WI38 (cell line): ENCODE measurements around the gene PRR5L.
A peak's percentile ranks its signal among the peaks of the same experiment; 100 is the strongest.
"Not testable (repeated sequence)": the region's sequence is repeated elsewhere in the genome, so short reads cannot be mapped to it uniquely, and the experiment has no call there.

Experiments
- H3K4me3 ChIP-seq: 2 replicates; pipeline ENCODE4 v1.5.1; 2011; ENCODE audit warnings: low read depth, mild to moderate bottlenecking, control low read depth, low read length
- CTCF ChIP-seq: IDR thresholded peaks from 2 replicates; pipeline ENCODE4 v1.5.1; 2012; ENCODE audit warnings: low read depth, mild to moderate bottlenecking, control low read depth, low read length

PRR5L gene

GRCh38 chr11:36478700-36479329 lies 182.7 kb downstream of the PRR5L start:
- TF ChIP-seq CTCF: peak; percentile 47
- H3K4me3 ChIP-seq: no peak overlapping the region

- TF ChIP-seq CTCF: no peak
- no peak overlapping the region for H3K4me3 ChIP-seq
Measured at GRCh38 chr11:36480833-36481232, 184.7 kb downstream of the PRR5L start.

DNA sequence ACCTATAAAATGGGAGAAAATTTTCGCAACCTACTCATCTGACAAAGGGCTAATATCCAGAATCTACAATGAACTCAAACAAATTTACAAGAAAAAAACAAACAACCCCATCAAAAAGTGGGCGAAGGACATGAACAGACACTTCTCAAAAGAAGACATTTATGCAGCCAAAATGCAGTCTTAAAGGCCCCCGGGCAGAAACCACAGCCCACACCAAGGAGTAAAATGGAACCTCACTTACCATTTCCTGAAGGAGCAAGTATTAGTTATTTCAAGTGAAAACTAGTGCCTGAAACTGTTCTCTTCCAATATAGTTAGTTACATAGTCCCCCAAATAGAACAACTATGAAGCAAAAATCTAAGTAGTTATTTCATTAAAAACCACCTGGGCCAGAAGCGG lies 187.0 kb downstream of the PRR5L start:
- H3K4me3 ChIP-seq: not testable (repeated sequence)

GRCh38 chr11:36485298-36486002 lies 189.4 kb downstream of the PRR5L start:
- H3K4me3 ChIP-seq: no peak overlapping the region
- TF ChIP-seq CTCF: no peak

GRCh38 chr11:36487619-36488018 lies 191.5 kb downstream of the PRR5L start:
- TF ChIP-seq CTCF: no peak
- no peak overlapping the region for H3K4me3 ChIP-seq

DNA sequence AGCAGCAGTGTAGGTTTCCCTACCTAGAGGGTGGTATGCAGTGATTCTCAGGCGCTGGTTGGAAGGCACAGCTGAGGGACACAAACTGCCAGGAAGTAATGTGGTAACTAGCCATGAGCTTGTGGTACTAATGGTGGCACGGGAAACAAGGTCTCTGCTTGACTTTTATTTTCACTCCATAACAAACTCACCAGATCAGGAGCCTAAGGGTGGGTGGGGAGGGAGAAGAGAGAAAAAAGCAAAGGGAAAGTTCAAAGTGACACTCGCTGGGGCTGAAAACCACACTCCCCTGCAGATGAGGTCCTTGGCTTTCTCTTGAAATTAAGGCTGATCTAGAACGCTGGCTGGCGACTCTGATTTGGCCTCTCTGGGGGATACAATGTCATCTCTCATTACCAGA lies 192.0 kb downstream of the PRR5L start:
- no peak overlapping the region for H3K4me3 ChIP-seq
- TF ChIP-seq CTCF: no peak

DNA sequence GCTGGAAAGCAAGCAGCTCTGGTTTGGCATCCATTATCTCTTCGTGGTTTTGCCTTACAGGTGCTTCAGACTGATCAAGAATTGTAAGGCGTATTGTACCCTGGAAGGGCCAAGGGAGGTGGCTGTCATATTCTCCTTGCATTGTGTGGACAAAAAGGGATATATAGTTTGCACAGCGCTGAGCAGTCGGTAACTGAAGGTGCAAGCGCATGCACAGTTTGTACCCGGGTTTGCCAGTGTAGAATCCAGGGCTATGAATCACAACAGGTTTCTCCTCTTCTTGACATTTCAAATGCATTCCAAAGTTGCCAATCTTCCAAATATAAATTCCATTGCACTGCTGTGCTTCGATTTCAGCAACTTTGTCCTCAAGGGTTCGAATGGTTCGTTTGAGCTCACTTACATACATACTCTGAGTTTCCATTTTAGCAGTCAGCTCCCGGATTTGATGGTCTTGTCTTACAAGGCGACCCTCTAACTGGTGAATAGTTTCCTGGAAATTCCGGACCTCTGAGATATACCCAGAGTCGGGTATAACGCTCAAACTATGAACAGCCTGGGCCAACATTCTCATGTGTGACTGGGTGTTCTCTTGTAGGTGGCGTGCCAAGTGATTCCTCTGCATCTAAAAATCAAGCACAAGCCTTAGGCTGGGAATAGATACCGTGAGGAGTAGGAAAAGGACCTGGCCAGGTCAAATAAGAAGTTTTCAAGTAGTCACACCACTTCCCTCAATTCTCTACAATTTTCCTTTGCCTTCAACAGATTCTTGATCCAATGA lies 194.1 kb downstream of the PRR5L start:
- no peak for TF ChIP-seq CTCF
- no peak overlapping the region for H3K4me3 ChIP-seq
